NCI-H187 treated with DMSO at 0.1 percent for 48 hours (cell line): ENCODE measurements around the gene AVP.
"Not testable (repeated sequence)": the region's sequence is repeated elsewhere in the genome, so short reads cannot be mapped to it uniquely, and the experiment has no call there.

ENCODE experiments used
- DNase-seq: peaks from one replicate; lab custom pipeline; 2025; lab: John Stamatoyannopoulos, UW

AVP gene, protein sequence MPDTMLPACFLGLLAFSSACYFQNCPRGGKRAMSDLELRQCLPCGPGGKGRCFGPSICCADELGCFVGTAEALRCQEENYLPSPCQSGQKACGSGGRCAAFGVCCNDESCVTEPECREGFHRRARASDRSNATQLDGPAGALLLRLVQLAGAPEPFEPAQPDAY

DNA sequence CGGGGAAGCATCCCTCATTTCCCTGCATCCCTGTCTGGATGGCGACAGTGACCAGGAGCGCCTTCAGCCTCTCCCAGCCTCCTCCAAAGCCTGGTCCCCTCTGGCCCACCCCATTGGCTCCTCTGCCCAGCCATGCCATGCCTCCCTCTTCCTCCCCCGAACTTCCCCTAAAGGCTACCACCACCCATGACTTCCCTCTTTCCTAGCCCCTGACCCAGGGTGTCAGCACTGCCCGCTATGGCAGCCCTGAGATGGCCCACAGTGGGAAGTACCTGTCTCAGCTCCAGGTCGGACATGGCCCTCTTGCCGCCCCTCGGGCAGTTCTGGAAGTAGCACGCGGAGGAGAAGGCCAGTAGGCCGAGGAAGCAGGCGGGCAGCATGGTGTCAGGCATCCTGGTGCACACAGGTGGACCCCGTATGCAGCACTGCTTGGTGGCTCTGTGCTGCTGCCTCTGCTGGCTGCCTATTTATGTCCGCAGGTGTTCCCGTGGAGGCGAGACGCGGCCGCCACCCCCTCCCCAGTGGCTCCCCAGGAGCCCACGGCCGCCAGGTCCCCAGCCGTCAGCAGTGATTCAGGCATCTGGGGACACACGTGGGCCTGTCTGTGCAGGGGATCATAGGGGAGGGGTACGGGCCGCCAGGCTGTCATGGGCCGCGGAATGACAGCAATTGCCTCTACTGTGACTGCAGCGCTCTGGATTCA, at the start of gene AVP:
AVP (minus strand) TSS at position 442 of the 703 bp plus-strand sequence; CDS start at position 392, 50 bp downstream.
- no peak for DNase-seq

DNA sequence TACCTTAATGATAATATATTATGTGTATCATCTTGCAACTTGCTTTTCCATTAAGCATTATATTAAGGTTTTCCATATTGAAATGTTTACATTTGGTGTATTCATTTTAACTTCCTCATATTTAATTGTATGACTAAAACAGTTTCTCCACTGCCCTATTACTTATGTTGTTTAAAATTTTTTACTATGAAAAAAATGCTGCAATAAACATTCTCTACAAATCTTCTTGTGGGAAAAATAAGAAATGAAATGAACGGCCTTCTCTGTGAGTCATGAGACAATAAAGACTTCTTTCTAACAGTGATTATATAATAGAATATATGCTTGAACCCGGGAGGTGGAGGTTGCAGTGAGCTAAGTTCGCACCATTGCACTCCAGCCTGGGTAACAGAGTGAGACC, 49.6 kb upstream of the AVP start:
- no peak for DNase-seq

DNA sequence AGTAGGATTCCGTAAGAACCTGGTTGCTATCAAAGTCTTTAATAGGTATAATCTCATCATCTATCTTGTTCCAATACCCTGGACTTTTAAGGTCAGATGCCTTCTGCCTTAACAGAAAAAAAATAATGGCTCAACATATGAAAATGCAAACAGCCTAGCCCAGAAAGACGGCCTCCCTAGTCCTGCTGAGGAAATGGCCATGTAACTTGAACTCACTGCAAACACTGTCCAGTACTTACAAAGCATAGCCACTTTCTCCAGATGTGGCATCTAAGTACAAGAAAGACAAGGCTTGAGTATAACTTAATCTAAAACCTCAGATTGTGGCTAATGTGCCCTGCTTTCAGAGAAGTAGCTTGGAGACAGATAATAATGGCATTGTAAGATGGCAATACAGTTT, 48.6 kb upstream of the AVP start:
- no peak for DNase-seq

DNA sequence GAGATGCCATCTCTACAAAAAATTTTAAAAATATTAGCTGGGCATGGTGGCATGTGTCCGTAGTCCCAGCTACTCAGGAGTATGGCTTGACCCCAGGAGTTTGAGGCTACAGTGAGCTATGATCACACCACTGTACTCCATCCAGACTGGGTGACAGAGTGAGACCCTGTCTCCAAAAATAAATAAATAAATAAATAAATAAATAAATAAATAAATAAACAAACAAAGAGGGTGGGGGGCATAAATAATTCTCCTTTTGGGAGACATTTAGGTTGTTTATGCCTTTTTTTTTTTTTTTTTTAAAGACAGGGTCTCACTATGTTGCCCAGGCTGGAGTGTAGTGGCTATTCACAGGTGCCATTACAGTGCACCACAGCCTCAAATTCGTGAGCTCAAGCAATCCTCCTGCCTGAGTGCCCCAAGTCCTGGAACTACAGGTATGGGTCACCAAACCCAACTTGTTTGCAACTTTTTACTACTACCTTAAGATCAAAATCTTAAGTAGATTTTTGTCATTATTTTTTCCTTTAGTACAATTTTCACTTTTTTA, 45.6 kb upstream of the AVP start:
- DNase-seq: no peak

DNA sequence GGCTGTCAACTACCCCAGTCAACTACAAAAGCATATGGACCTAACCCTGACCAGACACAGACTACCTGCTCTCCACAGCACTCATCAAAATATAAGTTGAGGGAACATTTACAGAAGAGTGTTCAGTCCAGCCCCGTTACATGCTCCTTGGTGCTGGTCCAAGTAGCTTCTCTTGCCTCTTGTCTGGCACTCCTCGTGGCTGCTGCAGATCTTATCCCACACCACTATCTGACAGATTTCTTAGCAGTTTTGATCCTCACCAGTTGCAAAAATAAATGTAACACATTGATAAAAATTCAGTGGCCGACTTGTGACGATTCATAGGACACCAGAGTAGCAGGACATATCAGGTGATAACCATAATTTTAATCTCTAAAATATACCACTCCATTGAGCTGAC, 44.6 kb upstream of the AVP start:
- DNase-seq: no peak

DNA sequence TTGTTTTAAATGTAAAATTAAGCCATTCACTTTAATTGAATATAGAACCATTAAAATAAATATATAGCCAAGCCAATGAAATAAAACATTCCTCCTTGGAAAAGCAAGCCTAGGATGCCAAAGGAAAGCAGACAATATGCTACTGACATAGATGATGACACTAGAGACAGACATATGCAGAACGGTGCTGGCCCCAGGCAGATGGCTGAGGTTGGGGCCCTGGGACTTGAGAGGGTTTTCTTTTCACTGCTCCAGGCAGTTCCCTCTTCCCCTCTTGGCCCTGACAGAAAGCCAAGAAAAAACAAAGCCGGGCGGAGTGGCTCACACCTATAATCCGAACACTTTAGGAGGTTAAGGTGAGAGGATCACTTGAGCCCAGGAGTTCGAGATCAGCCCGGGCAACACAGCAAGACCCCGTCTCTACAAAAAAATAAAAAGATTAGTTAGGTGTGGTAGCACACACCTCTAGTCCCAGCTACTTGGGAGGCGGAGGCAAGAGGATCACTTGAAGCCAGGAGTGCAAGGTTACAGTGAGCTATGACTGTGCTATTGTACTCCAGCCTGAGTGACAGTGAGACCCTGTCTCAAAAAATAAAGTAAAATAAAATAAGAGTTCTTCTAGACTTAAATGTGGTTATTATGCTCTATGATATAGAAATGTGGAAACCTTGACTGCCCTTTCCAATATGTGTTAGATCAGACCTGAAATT, 43.9 kb upstream of the AVP start:
- DNase-seq: no peak

DNA sequence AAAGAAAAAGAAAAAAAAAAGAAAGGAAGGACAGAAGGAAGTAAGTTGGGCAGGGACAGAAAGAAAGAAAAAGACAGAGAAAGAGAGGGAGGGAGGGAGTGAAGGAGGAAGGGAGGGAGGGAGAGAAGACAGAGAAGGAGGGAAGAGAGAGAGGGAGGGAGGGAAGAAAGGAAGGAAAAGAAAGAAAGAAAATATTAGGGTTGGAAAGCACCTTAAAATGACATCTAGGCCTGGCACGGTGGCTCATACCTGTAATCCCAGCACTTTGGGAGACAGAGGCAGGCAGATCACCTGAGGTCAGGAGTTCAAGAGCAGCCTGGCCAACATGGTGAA, 42.0 kb upstream of the AVP start:
- no peak for DNase-seq

DNA sequence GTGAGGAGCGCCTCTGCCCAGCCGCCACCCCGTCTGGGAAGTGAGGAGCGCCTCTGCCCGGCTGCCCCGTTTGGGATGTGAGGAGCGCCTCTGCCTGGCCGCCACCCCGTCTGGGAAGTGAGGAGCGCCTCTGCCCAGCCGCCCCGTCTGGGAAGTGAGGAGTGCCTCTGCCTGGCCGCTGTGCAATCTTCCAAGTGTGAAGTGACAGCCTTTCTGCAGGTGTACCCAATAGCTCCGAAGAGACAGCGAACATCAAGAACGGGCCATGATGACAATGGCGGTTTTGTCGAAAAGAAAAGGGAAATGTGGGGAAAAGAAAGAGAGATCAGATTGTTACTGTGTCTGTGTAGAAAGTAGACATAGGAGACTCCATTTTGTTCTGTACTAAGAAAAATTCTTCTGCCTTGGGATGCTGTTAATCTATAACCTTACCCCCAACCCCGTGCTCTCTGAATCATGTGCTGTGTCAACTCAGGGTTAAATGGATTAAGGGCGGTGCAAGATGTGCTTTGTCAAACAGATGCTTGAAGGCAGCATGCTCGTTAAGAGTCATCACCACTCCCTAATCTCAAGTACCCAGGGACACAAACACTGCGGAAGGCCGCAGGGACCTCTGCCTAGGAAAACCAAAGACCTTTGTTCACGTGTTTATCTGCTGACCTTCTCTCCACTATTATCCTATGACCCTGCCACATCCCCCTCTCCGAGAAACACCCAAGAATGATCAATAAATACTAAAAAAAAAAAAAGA, 41.4 kb upstream of the AVP start:
- not testable (repeated sequence) for DNase-seq

DNA sequence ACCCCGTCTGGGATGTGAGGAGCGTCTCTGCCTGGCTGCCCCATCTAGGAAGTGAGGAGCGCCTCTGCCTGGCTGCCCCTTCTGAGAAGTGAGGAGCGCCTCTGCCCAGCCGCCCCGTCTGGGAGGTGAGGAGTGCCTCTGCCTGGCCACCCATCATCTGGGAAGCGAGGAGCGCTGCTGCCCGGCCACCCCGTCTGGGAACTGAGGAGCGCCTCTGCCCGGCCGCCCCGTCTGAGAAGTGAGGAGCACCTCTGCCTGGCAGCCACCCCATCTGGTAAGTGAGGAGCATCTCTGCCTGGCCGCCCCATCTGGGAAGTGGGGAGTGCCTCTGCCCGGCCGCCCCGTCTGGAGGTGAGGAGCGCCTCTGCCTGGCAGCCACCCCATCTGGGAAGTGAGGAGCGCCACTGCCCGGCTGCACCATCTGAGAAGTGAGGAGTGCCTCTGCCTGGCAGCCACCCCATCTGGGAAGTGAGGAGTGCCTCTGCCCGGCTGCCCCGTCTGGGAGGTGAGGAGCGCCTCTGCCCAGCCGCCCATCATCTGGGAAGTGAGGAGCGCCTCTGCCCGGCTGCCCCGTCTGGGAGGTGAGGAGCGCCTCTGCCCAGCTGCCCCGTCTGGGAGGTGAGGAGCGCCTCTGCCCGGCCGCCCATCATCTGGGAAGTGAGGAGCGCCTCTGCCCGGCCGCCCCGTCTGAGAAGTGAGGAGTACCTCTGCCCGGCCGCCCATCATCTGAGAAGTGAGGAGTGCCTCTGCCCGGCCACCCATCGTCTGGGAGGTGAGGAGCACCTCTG, 40.4 kb upstream of the AVP start:
- DNase-seq: not testable (repeated sequence)

DNA sequence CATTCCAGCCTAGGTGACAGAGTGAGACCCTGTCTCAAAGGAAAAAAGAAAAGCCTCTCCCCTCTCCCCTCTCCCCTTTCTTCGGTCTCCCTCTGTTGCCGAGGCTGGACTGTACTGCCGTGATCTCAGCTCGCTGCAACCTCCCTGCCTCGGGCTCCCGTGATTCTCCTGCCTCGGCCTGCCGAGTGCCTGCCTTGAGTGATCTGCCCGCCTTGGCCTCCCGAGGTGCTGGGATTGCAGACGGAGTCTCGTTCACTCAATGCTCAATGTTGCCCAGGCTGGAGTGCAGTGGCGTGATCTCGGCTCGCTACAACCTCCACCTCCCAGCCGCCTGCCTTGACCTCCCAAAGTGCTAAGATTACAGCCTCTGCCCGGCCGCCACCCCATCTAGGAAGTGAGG, 39.6 kb upstream of the AVP start:
- not testable (repeated sequence) for DNase-seq

DNA sequence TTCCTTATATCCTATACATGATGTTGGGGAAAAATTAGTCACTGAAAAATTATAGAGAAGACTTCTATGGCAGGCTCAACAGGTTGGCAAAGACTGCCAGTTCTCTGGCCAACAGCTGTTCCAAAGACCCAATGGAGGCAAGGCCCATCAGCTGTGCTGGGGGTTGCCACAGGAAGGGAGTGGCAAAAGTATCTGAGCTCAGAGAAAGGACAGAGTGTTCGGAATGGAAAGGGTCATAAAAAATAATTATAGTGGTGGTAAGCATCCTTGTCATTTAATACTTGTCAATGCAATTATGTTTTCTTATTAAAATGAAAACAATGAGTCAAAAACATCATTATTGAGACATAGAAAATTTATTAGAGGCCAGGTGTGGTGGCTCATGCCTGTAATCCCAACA, 39.0 kb upstream of the AVP start:
- DNase-seq: no peak

DNA sequence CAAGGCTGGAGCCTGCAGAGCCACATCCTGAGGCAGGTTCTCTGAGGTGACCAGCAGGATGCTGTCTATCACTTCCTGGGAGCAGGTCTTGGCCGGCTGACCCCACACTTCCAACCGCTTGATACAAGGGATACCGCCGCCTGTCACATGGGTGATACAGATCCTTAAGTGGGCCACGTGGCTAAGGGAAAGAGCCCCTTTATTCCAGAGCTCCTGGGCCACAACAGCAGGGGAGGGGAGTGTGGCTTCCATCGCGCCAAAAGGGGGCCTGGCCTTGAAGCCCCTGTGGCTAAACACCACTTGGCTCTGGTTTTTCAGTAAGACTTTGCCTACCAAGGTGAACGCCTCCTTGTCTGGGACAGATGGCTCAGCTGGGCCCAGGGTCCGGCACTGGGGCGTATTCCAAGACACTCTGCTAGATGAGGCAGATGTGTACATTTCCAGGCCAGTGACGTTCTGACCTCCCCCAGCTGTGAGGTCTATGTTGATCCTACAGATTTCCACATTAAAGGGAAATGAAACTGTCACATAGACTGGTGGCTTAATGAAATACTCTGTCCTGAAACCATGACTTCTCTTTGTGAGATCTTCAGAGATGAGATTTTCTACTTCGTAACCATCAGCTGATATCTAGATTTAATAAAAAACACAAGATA, 37.6 kb upstream of the AVP start:
- no peak for DNase-seq

DNA sequence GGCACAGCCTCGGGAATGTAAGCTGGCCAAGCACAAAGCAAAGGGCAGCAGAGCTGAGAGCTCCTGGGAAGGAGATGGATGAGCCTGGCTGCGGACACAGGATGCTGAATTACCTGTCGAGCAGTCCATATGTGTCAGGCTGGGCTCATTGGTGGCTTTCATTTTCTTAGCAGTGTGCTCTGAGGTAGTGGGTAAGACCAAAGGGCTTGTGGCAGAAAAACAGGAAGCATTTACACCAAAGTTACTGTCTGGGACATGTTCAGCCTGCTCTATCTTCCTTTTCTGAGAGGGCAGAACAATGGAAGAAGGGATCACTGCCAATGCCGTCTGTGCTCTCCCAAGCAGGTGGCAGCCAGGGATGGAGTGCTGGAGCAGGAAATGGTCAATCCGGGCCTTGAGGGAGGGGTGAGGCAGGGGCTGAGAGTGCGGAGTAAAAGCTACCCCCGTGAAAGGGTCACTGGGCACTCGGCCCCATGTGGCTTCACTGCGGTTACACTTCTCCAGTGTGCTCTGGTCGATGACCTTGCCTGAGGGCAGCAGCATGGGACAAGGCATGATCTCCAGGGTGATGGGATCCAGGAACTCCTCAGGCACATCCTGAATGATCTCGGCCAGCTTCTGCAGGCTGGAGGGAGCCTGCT, 36.9 kb upstream of the AVP start:
- DNase-seq: no peak

DNA sequence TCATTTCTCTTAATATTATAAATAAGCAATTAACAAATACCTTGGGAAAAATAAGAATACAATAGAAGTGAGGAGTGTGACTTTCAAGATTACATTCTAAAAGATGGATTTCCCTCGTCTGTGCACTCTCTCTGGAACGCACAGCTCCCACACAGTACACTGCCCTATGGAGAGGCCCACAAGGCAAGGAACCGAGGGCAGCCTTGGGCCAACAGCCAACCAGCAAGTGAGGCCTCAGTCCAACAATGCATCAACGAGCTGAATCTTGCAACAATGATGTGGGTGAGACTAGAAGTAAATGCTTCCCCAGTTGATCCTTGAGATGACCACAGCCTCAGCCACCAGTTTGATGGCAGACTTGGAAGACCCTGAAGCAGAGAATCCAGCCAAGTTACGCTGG, 34.5 kb upstream of the AVP start:
- no peak for DNase-seq

DNA sequence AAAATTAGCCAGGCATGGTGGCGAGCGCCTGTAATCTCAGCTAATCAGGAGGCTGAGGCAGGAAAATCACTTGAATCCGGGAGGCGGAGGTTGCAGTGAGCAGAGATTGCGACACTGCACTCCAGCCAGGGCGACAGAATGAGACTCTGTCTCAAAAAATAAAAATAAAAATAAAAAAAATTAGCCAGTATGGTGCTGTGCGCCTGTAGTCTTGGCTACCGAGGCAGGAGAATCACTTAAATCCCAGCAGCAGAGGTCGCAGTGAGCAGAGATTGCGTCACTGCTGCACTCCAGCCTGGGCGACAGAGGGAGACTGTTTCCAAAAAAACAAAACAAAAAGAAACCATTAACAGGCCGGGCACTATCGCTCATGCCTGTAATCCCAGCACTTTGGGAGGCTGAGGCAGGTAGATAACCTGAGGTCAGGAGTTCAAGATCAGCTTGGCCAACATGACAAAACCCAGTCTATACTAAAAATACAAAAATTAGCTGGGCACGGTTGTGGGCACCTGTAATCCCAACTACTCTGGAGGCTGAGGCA, 33.4 kb upstream of the AVP start:
- not testable (repeated sequence) for DNase-seq

DNA sequence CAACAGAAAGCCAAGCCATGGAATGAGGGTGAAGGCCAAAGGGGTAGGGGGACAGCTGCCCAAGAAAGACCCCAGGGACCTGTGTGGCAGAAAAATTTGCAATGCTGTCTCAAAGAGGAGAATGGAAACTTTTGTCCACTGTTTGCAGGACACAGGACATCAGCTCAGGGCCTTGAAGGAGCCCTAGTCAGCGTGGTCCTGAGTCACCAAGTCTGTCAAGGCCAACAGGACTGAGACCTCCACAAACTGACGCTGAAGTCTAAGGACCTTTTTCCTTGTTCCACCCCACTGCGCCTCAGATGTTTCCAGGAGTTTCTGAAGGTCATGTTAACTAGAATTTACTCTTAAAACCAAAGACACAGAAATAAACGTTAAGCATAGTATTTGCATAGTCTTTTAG, 31.8 kb upstream of the AVP start:
- no peak for DNase-seq

DNA sequence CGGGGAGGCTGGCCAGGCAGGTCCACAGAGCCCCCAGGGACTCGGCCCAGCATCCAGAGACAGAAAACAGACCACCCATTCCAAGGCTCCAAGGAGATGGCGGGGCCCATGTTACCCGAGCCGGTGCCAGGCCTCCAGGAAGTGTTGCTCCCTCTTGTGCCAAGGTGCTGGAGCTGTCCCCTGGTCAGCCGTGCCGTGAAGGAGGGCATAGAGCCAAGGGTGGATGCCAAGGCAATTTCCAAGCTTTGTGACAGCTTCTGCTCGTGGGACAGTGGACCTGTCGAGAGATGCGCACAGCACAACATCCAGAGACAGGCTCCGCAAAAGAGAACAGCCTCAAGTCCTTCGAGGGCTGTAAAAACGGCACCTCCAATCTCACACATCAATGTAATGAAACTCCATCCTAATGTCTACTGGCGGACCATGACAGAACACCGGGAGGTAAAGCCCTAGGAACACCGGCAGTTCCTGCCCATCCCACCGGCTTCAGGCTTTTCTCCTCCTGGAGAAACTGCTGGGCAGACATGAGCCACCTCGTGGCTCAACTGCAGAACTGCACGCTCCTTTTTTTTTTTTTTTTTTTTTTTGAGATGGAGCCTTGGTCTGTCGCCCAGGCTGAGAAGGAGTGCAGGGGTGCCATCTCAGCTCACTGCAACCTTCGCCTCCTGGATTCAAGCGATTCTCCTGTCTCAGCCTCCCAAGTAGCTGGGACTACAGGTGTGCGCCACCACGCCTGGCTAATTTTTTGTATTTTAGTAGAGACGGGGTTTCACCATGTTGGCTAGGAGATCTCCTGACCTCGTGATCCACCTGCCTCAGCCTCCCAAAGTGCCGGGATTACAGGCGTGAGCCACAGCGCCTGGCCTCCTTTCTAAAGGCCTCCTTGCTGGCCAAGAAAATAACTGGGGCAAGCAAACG, 30.9 kb upstream of the AVP start:
- peak; percentile 32 for DNase-seq

DNA sequence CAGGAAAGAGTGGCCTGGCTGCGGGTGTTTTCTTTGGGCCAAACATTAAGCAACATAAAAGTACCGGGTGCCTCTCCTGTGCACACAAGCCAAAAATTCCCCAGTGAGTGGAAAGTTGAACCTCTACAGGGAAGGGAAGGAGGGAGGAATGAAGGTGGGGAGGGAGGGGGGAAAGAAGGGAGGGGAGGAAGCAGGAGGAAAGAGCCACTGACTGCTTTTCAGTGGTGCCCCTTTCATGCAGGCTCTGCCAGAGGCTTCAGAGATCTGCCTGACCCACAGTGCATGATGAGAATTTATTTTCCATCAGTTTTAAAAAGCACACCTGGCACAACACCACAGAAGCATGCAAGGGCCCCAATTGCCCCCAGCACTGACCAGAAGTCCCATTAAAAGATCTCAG, 27.5 kb upstream of the AVP start:
- DNase-seq: no peak

DNA sequence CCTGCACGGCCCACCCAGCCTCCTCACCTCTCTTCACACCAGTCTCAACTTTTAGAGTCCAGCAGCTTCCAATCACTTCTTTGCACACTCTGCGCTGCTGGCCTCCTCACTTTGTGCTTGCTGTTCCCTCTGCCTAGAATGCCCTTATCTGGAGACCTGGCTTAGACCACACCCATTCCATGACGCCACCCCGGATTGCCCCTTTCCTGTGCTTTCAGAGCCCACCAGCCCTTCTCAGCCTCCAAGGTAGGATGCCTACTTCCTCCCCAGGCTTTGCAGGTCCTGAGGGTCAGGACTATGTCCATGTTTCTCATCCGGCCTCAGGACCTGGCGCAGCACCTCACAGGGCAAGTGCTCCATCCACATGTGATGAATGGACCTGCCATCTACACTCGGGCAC, 27.0 kb upstream of the AVP start:
- no peak for DNase-seq
